Esophagus squamous epithelium (tissue), 5 donors: ENCODE measurements around the gene TUBG1. TPM values are rescaled to one million over a fixed set of nuclear protein-coding genes. Genes with fewer than 3 reads are reported as not detected.

Experiments used
- DNase-seq: peaks from one replicate; lab custom pipeline; 2025; lab: John Stamatoyannopoulos, UW
- H3K27ac ChIP-seq, 4 donors: fragments of 200-600 bp; sonication (generic); one replicate each; pipeline ENCODE4 v1.5.1; 2016 to 2019; ENCODE audit warnings: mild to moderate bottlenecking in 1 of 4
- H3K27me3 ChIP-seq, 4 donors: fragments of 200-600 bp; sonication (generic); 1 replicate in 3 of 4; 2 replicates in 1 of 4; pipeline versions ENCODE4 v1.5.1 to v1.6.0; 2017 to 2021; ENCODE audit warnings: antibody characterized with exemption in 1 of 4
- H3K36me3 ChIP-seq, 3 donors: fragments of 200-600 bp; sonication (generic); one replicate each; pipeline ENCODE4 v1.5.1; 2016 to 2019
- H3K4me1 ChIP-seq, 3 donors: fragments of 200-600 bp; sonication (generic); one replicate each; pipeline ENCODE4 v1.5.1; 2017 to 2019
- H3K4me3 ChIP-seq, 4 donors: fragments of 200-600 bp; sonication (generic); 1 replicate in 3 of 4; 2 replicates in 1 of 4; pipeline ENCODE4 v1.5.1; 2016 to 2019; ENCODE audit warnings: mild to moderate bottlenecking in 2 of 4, moderate library complexity in 1 of 4
- H3K9me3 ChIP-seq, 3 donors: fragments of 200-600 bp; sonication (generic); one replicate each; pipeline ENCODE4 v1.5.1; 2016 to 2019
- POLR2A ChIP-seq, 4 donors: fragments of 450-650 bp; IDR thresholded peaks; one replicate each; pipeline ENCODE4 v1.6.1; 2017; ENCODE audit warnings: antibody characterized with exemption in 4 of 4, mild to moderate bottlenecking in 4 of 4, moderate library complexity in 3 of 4
- WGBS, 2 donors: methylation state at CpG; one replicate each; pipeline ENCODE4 v1.1.5; 2018; 5-methylcytosine and 5-hydroxymethylcytosine counted together
- intact Hi-C: fragments of 100-400 bp; cut with DNase I; formaldehyde crosslinking; loops from one replicate; pipeline ENCODE4 v1.15.0; 2022
- total RNA-seq, 4 donors: library from RNA; depleted of rRNA; stranded (reverse); fragments of >200 nt; gene quantifications; one replicate each; pipeline ENCODE4 v1.1.0, GENCODE V29; 2016
- TF ChIP-seq, protein P1 (sequence below), 6 experiments: fragments of 450-650 bp in 4 of 6; fragments of 200-600 bp in 2 of 6; sonication (generic) in 2 of 6; IDR thresholded peaks; one replicate each; pipeline ENCODE4 v1.5.1; 2016 to 2019; ENCODE audit warnings: antibody characterized with exemption in 6 of 6, mild to moderate bottlenecking in 4 of 6, moderate library complexity in 4 of 6
- donor health status: DM: yes; HTN: yes; CAD: no.

Gene TUBG1
- total RNA-seq, 4 donors from 2014 or later: 22.3 to 61.9 (median 46.5) TPM

DNA sequence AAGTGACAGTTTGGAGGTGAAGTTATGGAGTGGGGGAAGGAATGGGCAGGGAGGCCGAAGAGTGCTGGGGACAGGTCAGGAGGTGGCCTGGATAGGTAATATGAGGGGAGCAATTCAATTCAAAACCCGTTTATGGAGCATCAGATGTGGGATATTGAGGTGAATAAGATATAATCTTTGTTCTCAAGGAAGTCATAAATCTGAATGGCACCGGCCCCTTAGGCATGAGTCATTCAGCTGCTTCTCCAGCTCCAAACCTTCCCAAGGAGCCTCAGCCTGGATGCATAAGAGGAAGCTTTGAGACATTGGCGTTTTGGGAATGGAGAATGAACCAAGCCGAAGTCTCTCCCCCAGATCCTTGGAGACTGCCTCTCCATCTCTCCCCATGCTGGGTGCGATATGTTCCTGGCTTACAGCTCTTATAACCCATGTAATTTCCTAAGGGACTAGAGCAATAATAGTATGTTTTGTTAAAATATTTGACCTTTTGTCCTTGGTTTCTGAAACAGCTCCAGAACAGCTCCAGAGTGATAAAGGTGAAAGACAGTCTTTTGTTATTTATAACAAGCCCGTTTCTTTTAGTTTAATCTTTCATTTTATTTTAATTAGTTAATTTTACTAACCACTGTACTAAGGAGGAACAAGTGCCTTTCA, 51.3 kb downstream of the TUBG1 start:
- no peak for DNase-seq
- TF ChIP-seq, protein P1, sequence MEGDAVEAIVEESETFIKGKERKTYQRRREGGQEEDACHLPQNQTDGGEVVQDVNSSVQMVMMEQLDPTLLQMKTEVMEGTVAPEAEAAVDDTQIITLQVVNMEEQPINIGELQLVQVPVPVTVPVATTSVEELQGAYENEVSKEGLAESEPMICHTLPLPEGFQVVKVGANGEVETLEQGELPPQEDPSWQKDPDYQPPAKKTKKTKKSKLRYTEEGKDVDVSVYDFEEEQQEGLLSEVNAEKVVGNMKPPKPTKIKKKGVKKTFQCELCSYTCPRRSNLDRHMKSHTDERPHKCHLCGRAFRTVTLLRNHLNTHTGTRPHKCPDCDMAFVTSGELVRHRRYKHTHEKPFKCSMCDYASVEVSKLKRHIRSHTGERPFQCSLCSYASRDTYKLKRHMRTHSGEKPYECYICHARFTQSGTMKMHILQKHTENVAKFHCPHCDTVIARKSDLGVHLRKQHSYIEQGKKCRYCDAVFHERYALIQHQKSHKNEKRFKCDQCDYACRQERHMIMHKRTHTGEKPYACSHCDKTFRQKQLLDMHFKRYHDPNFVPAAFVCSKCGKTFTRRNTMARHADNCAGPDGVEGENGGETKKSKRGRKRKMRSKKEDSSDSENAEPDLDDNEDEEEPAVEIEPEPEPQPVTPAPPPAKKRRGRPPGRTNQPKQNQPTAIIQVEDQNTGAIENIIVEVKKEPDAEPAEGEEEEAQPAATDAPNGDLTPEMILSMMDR (IDR thresholded peaks at IDR 0.05): no peak
- TF ChIP-seq POLR2A (IDR thresholded peaks at IDR 0.05): no peak
- 33 to 46% methylated on average over 7 of the region's 7 CpGs for WGBS, 2 donors
- H3K27me3 ChIP-seq: no peaks in the 10 kb centered on the region
- H3K27ac ChIP-seq: peak overlapping the region in 2 of 4 donors; percentile 34 to 57
- H3K9me3 ChIP-seq: no peaks in the 10 kb centered on the region
- peaks cover 5 to 31% (median 13%) of the 10 kb centered on the region in 3 donors for H3K4me1 ChIP-seq
- H3K36me3 ChIP-seq: peaks cover 5 to 46% (median 6%) of the 10 kb centered on the region in 3 donors
- H3K4me3 ChIP-seq: no peak overlapping the region
- intact Hi-C loops: no loop called here

Other genes with a start within 250 kb of the TUBG1 start
- 100 to 1,000 TPM; 137 to 229 (median 176) TPM for gene STAT3, start 221.2 kb upstream of the TUBG1 start, total RNA-seq
- gene CAVIN1, start 186.4 kb upstream of the TUBG1 start, total RNA-seq: 100 to 1,000 TPM in 2 of 4 donors, 10 to 100 TPM in 2; 67.8 to 210 (median 113) TPM
- gene ATP6V0A1, start 150.8 kb upstream of the TUBG1 start, total RNA-seq: 10 to 100 TPM; 35.9 to 62.7 (median 47.5) TPM
- 10 to 100 TPM; 19.2 to 39.0 (median 26.5) TPM for gene NAGLU, start 73.4 kb upstream of the TUBG1 start, total RNA-seq
- gene HSD17B1, start 56.8 kb upstream of the TUBG1 start, total RNA-seq: 10 to 100 TPM in 1 of 4 donors, 1 to 10 TPM in 3; 3.0 to 11.8 (median 6.6) TPM
- gene COASY, start 47.5 kb upstream of the TUBG1 start, total RNA-seq: 10 to 100 TPM; 34.1 to 52.2 (median 46.5) TPM
- 10 to 100 TPM; 34.0 to 47.9 (median 39.9) TPM for gene MLX, start 42.6 kb upstream of the TUBG1 start, total RNA-seq
- gene PSMC3IP, start 32.0 kb upstream of the TUBG1 start, total RNA-seq: 1 to 10 TPM in 3 of 4 donors, under 1 TPM in 1; 0.61 to 4.8 (median 2.8) TPM
- 10 to 100 TPM; 35.7 to 59.6 (median 53.0) TPM for gene RETREG3, start 309 bp upstream of the TUBG1 start, total RNA-seq
- gene TUBG2, start 49.6 kb downstream of the TUBG1 start, total RNA-seq: 10 to 100 TPM in 1 of 4 donors, 1 to 10 TPM in 3; 7.1 to 14.5 (median 8.8) TPM
- 10 to 100 TPM; 41.0 to 55.8 (median 55.1) TPM for gene PLEKHH3, start 67.3 kb downstream of the TUBG1 start, total RNA-seq
- gene CCR10, start 72.2 kb downstream of the TUBG1 start, total RNA-seq: under 1 TPM in 1 of 4 donors, not detected in 3; 0.76 TPM
- under 1 TPM; 0.15 to 0.88 (median 0.43) TPM for gene CNTNAP1, start 72.8 kb downstream of the TUBG1 start, total RNA-seq
- 10 to 100 TPM; 13.4 to 49.2 (median 22.0) TPM for gene EZH1, start 135.4 kb downstream of the TUBG1 start, total RNA-seq
- 10 to 100 TPM in 2 of 4 donors, 1 to 10 TPM in 1, not detected in 1; 4.7 to 23.3 (median 11.8) TPM for gene RAMP2, start 151.5 kb downstream of the TUBG1 start, total RNA-seq
- 10 to 100 TPM; 78.6 to 93.6 (median 83.0) TPM for gene VPS25, start 163.8 kb downstream of the TUBG1 start, total RNA-seq
- 10 to 100 TPM in 1 of 4 donors, 1 to 10 TPM in 1, under 1 TPM in 2; 0.40 to 14.7 (median 3.9) TPM for gene WNK4, start 170.9 kb downstream of the TUBG1 start, total RNA-seq
- gene COA3, start 189.0 kb downstream of the TUBG1 start, total RNA-seq: 100 to 1,000 TPM in 1 of 4 donors, 10 to 100 TPM in 3; 76.4 to 101 (median 94.8) TPM
- not detected for gene CNTD1, start 189.2 kb downstream of the TUBG1 start, total RNA-seq
- 100 to 1,000 TPM in 1 of 4 donors, 10 to 100 TPM in 3; 81.5 to 100 (median 84.5) TPM for gene BECN1, start 214.6 kb downstream of the TUBG1 start, total RNA-seq
- gene PSME3, start 223.7 kb downstream of the TUBG1 start, total RNA-seq: 100 to 1,000 TPM in 1 of 4 donors, 10 to 100 TPM in 3; 91.0 to 121 (median 93.7) TPM
- 1 to 10 TPM in 2 of 4 donors, under 1 TPM in 2; 0.61 to 2.1 (median 1.2) TPM for gene AOC2, start 234.9 kb downstream of the TUBG1 start, total RNA-seq
- 10 to 100 TPM in 1 of 4 donors, 1 to 10 TPM in 3; 3.3 to 24.0 (median 6.6) TPM for gene AOC3, start 241.5 kb downstream of the TUBG1 start, total RNA-seq